ENCODE measurements around the gene DCAF11.

The DCAF11 gene

GRCh38 chr14:24079491-24080141 lies 35.0 kb upstream of the DCAF11 start:
- no peak for DNase-seq (ENCODE audit: low read depth)

- DNase-seq (ENCODE audit: low read depth): no peak
These were observed 34.4 kb upstream of the DCAF11 start for GRCh38 chr14:24080142-24080530.

GRCh38 chr14:24080888-24081738 lies 33.5 kb upstream of the DCAF11 start:
- peak; percentile 49 for DNase-seq (ENCODE audit: low read depth)

GRCh38 chr14:24081739-24082211 lies 32.8 kb upstream of the DCAF11 start:
- no peak for DNase-seq (ENCODE audit: low read depth)

GRCh38 chr14:24082411-24083080 lies 32.0 kb upstream of the DCAF11 start:
- DNase-seq (ENCODE audit: low read depth): no peak

GRCh38 chr14:24083462-24083861 lies 31.1 kb upstream of the DCAF11 start:
- no peak for DNase-seq (ENCODE audit: low read depth)

- no peak for DNase-seq (ENCODE audit: low read depth)
These were observed 30.1 kb upstream of the DCAF11 start for GRCh38 chr14:24084440-24084839.

GRCh38 chr14:24085215-24085614 lies 29.4 kb upstream of the DCAF11 start:
- no peak for DNase-seq (ENCODE audit: low read depth)

- no peak for DNase-seq (ENCODE audit: low read depth)
These were observed 28.2 kb upstream of the DCAF11 start for GRCh38 chr14:24086193-24086955.

- DNase-seq (ENCODE audit: low read depth): no peak
These were observed 27.6 kb upstream of the DCAF11 start for GRCh38 chr14:24087004-24087403.

- no peak for DNase-seq (ENCODE audit: low read depth)
These were observed 26.5 kb upstream of the DCAF11 start for GRCh38 chr14:24088095-24088494.

- no peak for DNase-seq (ENCODE audit: low read depth)
These were observed 24.7 kb upstream of the DCAF11 start for GRCh38 chr14:24089890-24090289.

- DNase-seq (ENCODE audit: low read depth): no peak
These were observed 22.5 kb upstream of the DCAF11 start for GRCh38 chr14:24092110-24092504.

- DNase-seq (ENCODE audit: low read depth): no peak
These were observed 21.9 kb upstream of the DCAF11 start for GRCh38 chr14:24092505-24093206.

- DNase-seq (ENCODE audit: low read depth): no peak
These were observed 21.2 kb upstream of the DCAF11 start for GRCh38 chr14:24093207-24093900.

- DNase-seq (ENCODE audit: low read depth): peak; percentile 78
These were observed 20.4 kb upstream of the DCAF11 start, which contains the start of gene PCK2 for GRCh38 chr14:24093901-24094840. TSS of gene PCK2 (plus strand) at chr14:24094311. CDS start at chr14:24094406, 95 bp downstream.

- no peak for DNase-seq (ENCODE audit: low read depth)
These were observed 19.7 kb upstream of the DCAF11 start for GRCh38 chr14:24094841-24095270.

GRCh38 chr14:24095271-24096068 lies 19.1 kb upstream of the DCAF11 start:
- peak; percentile 19 for DNase-seq (ENCODE audit: low read depth)

All from activated gamma-delta T cell treated with anti-CD3 and anti-CD28 coated beads, Interleukin-2, amount 50 U/mL, for 16 hours (primary cell).